ENCODE results near the gene ZBTB24. TPM values are rescaled to one million over a fixed set of nuclear protein-coding genes. Genes with fewer than 3 reads are reported as not detected.

The ZBTB24 gene
- total and polyA plus RNA-seq, 12 donors, result 1.1 to 4.0 (median 3.0) TPM

DNA sequence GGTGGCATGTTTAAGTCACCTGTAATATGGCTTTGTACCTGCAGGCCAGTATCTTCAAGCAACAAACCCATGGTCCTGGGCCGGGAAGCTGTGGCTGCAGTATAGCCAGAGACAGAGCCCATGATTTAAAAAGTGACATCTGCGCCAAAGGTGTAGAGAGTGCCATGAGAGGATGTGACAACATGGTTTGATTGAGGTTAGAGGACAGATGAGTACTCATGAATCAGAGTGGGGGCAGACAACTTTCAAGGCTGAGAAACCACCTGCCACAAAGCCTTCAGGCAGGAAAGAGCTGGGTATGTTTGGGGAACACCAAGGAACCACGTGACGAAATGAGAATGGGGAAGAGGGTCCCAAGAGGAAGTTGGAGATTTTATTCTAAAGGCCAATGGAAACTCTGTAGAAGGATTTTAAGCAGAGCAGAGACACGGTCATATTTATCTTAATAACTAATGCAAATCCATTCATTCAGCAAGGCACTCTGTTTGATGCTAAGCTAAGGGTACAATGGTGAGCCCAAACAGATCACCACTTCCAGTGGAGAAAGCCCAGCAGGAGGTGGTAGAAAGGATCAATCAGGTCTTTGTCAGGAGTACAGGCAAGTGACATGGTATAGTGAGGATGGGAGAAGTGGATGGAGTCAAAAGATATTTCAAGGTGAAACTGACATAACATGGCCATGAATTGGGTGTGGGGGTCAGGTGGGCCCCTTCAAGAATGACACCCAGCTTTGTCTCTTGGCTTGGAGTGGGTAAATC is 24.1 kb downstream of the ZBTB24 start:
- DNase-seq (no peak), ATAC-seq (no peak)
- Histone ChIP-seq H3K27me3 (no peaks in the 10 kb centered on the region), H3K36me3 (peaks cover 0 to 31% (median 7%) of the 10 kb centered on the region in 9 donors), H3K9me3 (peaks cover 0 to 5% (median 0%) of the 10 kb centered on the region in 11 donors), H3K27ac (peak overlapping the region in 1 of 10 donors; percentile 36), H3K4me1 (peaks cover 6 to 50% (median 28%) of the 10 kb centered on the region in 9 donors), H3K4me3 (no peak overlapping the region)
- WGBS, 2 donors, result 81 to 83% methylated on average over 5 of the region's 5 CpGs
- TF ChIP-seq, protein P1, sequence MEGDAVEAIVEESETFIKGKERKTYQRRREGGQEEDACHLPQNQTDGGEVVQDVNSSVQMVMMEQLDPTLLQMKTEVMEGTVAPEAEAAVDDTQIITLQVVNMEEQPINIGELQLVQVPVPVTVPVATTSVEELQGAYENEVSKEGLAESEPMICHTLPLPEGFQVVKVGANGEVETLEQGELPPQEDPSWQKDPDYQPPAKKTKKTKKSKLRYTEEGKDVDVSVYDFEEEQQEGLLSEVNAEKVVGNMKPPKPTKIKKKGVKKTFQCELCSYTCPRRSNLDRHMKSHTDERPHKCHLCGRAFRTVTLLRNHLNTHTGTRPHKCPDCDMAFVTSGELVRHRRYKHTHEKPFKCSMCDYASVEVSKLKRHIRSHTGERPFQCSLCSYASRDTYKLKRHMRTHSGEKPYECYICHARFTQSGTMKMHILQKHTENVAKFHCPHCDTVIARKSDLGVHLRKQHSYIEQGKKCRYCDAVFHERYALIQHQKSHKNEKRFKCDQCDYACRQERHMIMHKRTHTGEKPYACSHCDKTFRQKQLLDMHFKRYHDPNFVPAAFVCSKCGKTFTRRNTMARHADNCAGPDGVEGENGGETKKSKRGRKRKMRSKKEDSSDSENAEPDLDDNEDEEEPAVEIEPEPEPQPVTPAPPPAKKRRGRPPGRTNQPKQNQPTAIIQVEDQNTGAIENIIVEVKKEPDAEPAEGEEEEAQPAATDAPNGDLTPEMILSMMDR (IDR thresholded peaks at IDR 0.05), result no peak
- intact Hi-C loops (cut with DNase I), result no loop called here

GRCh38 chr6:109457562-109457996 is 25.4 kb downstream of the ZBTB24 start:
- intact Hi-C loops (cut with DNase I), result no loop called here

GRCh38 chr6:109456710-109457561 is 26.1 kb downstream of the ZBTB24 start:
- intact Hi-C loops (cut with DNase I), result no loop called here

More at GRCh38 chr6:109457562-109457996, 25.4 kb downstream of the ZBTB24 start:
- no peak overlapping the region for H3K4me3 ChIP-seq
- peaks cover 6 to 57% (median 29%) of the 10 kb centered on the region in 9 donors for H3K4me1 ChIP-seq
- no peak for ATAC-seq
- H3K9me3 ChIP-seq, result peaks cover 0 to 5% (median 0%) of the 10 kb centered on the region in 11 donors
- no peak for DNase-seq
- WGBS, 2 donors, result 76 to 84% methylated on average over 6 of the region's 6 CpGs
- TF ChIP-seq, protein P1 (IDR thresholded peaks at IDR 0.05), result no peak
- no peaks in the 10 kb centered on the region for H3K27me3 ChIP-seq
- peaks cover 0 to 29% (median 6%) of the 10 kb centered on the region in 9 donors for H3K36me3 ChIP-seq
- peak overlapping the region in 5 of 10 donors; percentile 2 to 66 (median 44) for H3K27ac ChIP-seq

More at GRCh38 chr6:109456710-109457561, 26.1 kb downstream of the ZBTB24 start:
- H3K27me3 ChIP-seq, result no peaks in the 10 kb centered on the region
- DNase-seq (peak; percentile 47 to 48), ATAC-seq (peak in 5 of 8 donors; percentile 16 to 54 (median 28))
- peaks cover 0 to 29% (median 3%) of the 10 kb centered on the region in 9 donors for H3K36me3 ChIP-seq
- peaks cover 6 to 57% (median 29%) of the 10 kb centered on the region in 9 donors for H3K4me1 ChIP-seq
- WGBS, 2 donors, result 58 to 66% methylated on average over 16 of the region's 16 CpGs
- H3K4me3 ChIP-seq, result peak overlapping the region in 8 of 10 donors; percentile 57 to 91 (median 84)
- TF ChIP-seq, protein P1 (IDR thresholded peaks at IDR 0.05), result no peak
- H3K9me3 ChIP-seq, result peaks cover 0 to 5% (median 0%) of the 10 kb centered on the region in 11 donors
- H3K27ac ChIP-seq, result peak overlapping the region in 8 of 10 donors; percentile 2 to 84 (median 55)
